Progenitor cell of endocrine pancreas (in vitro differentiated cells): Measurements from ENCODE around the gene PAPSS1. TPM values are rescaled to one million over a fixed set of nuclear protein-coding genes. Genes with fewer than 3 reads are reported as not detected.
A peak's percentile ranks its signal among the peaks of the same experiment; 100 is the strongest.

Experiments used
- DNase-seq: peaks from one replicate; pipeline ENCODE4 v3.0.0; 2021; ENCODE audit warnings: low spot score; ENCODE audit not compliant: unreplicated experiment
- H3K27ac Mint-ChIP-seq: 2 replicates; pipeline ENCODE4 v1.8.0; 2021; ENCODE audit warnings: mild to moderate bottlenecking, moderate library complexity, mixed read lengths
- H3K27me3 Mint-ChIP-seq: 2 replicates; pipeline ENCODE4 v1.8.0; 2021; ENCODE audit warnings: mixed read lengths
- H3K36me3 Mint-ChIP-seq: 2 replicates; pipeline ENCODE4 v1.8.0; 2022; ENCODE audit warnings: mixed read lengths; ENCODE audit not compliant: insufficient read depth
- H3K4me1 Mint-ChIP-seq: 2 replicates; pipeline ENCODE4 v1.8.0; 2021; ENCODE audit warnings: low read depth, mixed read lengths
- H3K4me3 Mint-ChIP-seq: 2 replicates; pipeline ENCODE4 v1.8.0; 2021; ENCODE audit warnings: low read depth, mild to moderate bottlenecking, moderate library complexity, mixed read lengths
- H3K9me3 Mint-ChIP-seq: 2 replicates; pipeline ENCODE4 v1.8.0; 2021; ENCODE audit warnings: low read depth, mixed read lengths
- total RNA-seq: library from RNA; stranded (reverse); gene quantifications from 2 replicates; pipeline ENCODE4 v1.2.1, GENCODE V29; 2021
- TF ChIP-seq, protein P1 (sequence below): fragments of 200-600 bp; sonication (generic); IDR thresholded peaks from one replicate; pipeline ENCODE4 v1.5.0; 2021; ENCODE audit warnings: antibody characterized with exemption, mild to moderate bottlenecking; ENCODE audit not compliant: unreplicated experiment

The PAPSS1 gene
- total RNA-seq, 1 donor from 2014 or later = 136 TPM

DNA sequence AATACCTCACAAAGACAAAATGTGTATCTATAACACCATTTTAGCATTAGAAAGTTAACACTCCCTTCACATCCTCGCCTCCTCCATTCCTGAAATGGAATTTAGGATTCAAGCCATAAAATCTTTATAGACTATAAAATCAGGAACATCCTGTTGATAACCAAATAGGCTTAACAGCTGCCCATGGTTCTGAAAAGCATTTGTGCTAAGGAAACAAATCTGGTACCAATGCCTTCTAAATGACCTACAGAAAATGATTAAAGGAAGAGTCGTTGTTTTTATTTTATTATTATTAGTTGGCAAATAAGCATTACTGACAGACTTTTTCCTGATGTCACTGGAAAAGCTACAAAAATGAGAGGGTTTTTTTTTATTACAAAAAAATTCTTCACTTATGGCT, 79.8 kb downstream of the PAPSS1 start:
- H3K9me3 Mint-ChIP-seq = no peaks in the 10 kb centered on the region
- no peaks in the 10 kb centered on the region for H3K27me3 Mint-ChIP-seq
- no peak overlapping the region for H3K4me3 Mint-ChIP-seq
- no peak overlapping the region for H3K27ac Mint-ChIP-seq
- DNase-seq = no peak
- peaks cover 2% of the 10 kb centered on the region for H3K4me1 Mint-ChIP-seq
- TF ChIP-seq, protein P1, sequence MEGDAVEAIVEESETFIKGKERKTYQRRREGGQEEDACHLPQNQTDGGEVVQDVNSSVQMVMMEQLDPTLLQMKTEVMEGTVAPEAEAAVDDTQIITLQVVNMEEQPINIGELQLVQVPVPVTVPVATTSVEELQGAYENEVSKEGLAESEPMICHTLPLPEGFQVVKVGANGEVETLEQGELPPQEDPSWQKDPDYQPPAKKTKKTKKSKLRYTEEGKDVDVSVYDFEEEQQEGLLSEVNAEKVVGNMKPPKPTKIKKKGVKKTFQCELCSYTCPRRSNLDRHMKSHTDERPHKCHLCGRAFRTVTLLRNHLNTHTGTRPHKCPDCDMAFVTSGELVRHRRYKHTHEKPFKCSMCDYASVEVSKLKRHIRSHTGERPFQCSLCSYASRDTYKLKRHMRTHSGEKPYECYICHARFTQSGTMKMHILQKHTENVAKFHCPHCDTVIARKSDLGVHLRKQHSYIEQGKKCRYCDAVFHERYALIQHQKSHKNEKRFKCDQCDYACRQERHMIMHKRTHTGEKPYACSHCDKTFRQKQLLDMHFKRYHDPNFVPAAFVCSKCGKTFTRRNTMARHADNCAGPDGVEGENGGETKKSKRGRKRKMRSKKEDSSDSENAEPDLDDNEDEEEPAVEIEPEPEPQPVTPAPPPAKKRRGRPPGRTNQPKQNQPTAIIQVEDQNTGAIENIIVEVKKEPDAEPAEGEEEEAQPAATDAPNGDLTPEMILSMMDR = no peak
- peaks cover 20% of the 10 kb centered on the region for H3K36me3 Mint-ChIP-seq

DNA sequence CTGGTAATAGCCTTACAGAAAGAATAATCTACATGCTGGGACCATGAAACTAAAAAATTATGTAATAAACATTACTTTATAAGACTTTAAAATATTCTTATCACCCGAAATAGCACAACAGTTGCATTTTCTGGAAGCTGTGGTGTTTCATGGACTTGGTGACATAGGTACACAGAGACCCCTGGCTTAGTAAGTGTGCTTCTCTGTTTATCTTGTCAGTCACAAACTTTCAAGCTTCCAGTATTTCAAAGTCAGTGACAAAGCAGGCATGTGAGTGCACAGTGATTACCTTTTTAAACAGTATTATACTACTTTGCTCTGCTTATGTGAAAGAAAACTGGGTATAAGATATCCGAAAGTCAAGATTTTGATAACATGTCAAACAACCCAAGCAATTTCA, 84.3 kb downstream of the PAPSS1 start:
- peaks cover 10% of the 10 kb centered on the region for H3K4me1 Mint-ChIP-seq
- peaks cover 4% of the 10 kb centered on the region for H3K9me3 Mint-ChIP-seq
- peaks cover 13% of the 10 kb centered on the region for H3K36me3 Mint-ChIP-seq
- no peak overlapping the region for H3K4me3 Mint-ChIP-seq
- TF ChIP-seq, protein P1 = no peak
- H3K27ac Mint-ChIP-seq = no peak overlapping the region
- no peaks in the 10 kb centered on the region for H3K27me3 Mint-ChIP-seq
- DNase-seq = no peak

DNA sequence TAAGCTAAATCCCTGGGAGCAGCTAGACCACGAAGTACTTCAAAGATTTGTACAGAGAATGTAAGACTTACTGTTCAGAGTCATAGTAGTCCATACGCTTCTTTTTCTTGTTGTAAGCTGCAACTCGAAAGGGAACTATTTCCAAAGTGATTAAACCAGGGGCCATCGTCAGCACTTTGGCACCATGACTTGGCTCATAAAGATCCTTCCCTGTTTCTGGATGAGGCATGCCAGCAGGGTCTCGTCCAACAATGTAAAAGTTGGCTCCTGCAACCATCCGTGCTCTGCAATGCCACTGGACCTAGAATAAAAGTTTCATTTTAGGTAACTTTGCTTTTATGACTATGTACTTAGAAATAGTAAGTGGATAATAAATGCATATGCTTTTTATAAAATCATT, 88.5 kb downstream of the PAPSS1 start:
- Mint-ChIP-seq H3K4me1 (peaks cover 10% of the 10 kb centered on the region), H3K27ac (no peak overlapping the region), H3K27me3 (no peaks in the 10 kb centered on the region), H3K9me3 (peaks cover 4% of the 10 kb centered on the region), H3K36me3 (peaks cover 27% of the 10 kb centered on the region), H3K4me3 (no peak overlapping the region)
- TF ChIP-seq, protein P1 = no peak
- no peak for DNase-seq

DNA sequence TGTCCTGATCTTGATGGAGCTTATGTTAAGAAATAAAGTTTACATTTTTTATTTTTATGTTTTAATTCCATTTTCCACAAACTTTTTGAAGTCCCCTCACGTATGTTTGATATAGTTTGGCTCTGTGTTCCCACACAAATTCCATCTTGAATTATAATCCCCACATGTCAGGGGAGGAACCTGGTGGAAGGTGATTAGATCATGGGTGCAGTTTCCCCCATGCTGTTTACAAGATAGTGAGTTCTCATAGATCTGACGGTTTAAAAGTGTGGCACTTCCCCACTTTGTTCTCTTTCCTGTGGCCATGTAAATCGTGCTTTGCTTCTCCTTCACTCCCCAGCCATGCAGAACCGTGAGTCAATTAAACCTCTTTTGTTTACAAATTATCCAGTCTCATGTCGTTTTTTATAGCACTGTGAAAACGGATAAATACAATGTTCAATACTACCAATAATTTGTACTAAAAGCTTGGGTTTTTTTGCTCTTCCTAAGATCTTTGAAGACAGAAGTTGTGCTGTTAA, 89.8 kb downstream of the PAPSS1 start:
- no peaks in the 10 kb centered on the region for H3K27me3 Mint-ChIP-seq
- peaks cover 4% of the 10 kb centered on the region for H3K9me3 Mint-ChIP-seq
- peaks cover 34% of the 10 kb centered on the region for H3K36me3 Mint-ChIP-seq
- H3K27ac Mint-ChIP-seq = no peak overlapping the region
- TF ChIP-seq, protein P1 = no peak
- no peak for DNase-seq
- H3K4me1 Mint-ChIP-seq = peaks cover 7% of the 10 kb centered on the region
- no peak overlapping the region for H3K4me3 Mint-ChIP-seq

DNA sequence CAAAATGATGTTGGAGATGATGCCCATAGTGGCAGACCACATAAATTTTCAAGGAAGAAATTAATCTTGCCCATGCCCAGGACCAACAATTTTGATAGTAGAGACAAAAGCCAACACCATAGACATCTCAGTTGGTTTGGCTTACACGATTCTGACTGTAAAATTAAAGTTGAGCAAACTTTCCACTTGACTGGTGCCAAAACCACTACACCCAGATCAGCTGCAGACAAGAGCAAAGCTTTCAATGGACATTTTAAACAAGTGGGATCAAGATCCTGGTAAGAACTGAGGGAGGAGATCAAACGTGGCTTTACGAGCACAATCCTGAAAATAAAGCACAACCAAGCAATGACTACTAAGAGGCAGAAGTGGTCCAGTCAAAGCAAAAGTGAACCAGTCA, 90.7 kb downstream of the PAPSS1 start:
- H3K27ac Mint-ChIP-seq = peak overlapping the region; percentile 22
- peaks cover 10% of the 10 kb centered on the region for H3K4me1 Mint-ChIP-seq
- peaks cover 41% of the 10 kb centered on the region for H3K36me3 Mint-ChIP-seq
- no peak overlapping the region for H3K4me3 Mint-ChIP-seq
- no peak for DNase-seq
- TF ChIP-seq, protein P1 = no peak
- no peaks in the 10 kb centered on the region for H3K27me3 Mint-ChIP-seq
- H3K9me3 Mint-ChIP-seq = peaks cover 11% of the 10 kb centered on the region
